CD4-positive, alpha-beta memory T cell (primary cell): ENCODE data around the gene HNRNPU. TPM values are rescaled to one million over a fixed set of nuclear protein-coding genes. Genes with fewer than 3 reads are reported as not detected.

Source experiments
- CTCF ChIA-PET: fragments of 350-600 bp; sonication (Branson Sonifier 250); formaldehyde crosslinking; loops from one replicate; lab custom pipeline; 2021; ENCODE audit warnings: inconsistent platforms; ENCODE audit not compliant: partially characterized antibody; lab: Charles Lee
- POLR2A ChIA-PET: fragments of 350-600 bp; sonication (Branson Sonifier 250); formaldehyde crosslinking; loops from one replicate; lab custom pipeline; 2021; ENCODE audit not compliant: partially characterized antibody; lab: Charles Lee
- DNase-seq, 5 donors: peaks; one replicate each; pipeline versions ENCODE4 v3.0.0 to v3.0.0-alpha.2; 2020 to 2022; ENCODE audit warnings: mixed read lengths in 1 of 5
- H3K27ac ChIP-seq: one replicate; pipeline ENCODE4 v1.7.0; 2013; ENCODE audit warnings: low read depth, low read length
- H3K27me3 ChIP-seq: 2 replicates; pipeline ENCODE4 v1.7.0; 2013; ENCODE audit warnings: mild to moderate bottlenecking, low read length, moderate library complexity; ENCODE audit not compliant: insufficient read depth
- H3K36me3 ChIP-seq: 2 replicates; pipeline ENCODE4 v1.7.0; 2013; ENCODE audit warnings: mild to moderate bottlenecking, low read length, moderate library complexity; ENCODE audit not compliant: insufficient read depth
- H3K4me1 ChIP-seq: 2 replicates; pipeline ENCODE4 v1.7.0; 2013; ENCODE audit warnings: mild to moderate bottlenecking, low read length, moderate library complexity; ENCODE audit not compliant: insufficient read depth
- H3K4me3 ChIP-seq, 2 donors: one replicate each; pipeline ENCODE4 v1.7.0; 2013; ENCODE audit warnings: low read length in 2 of 2, mild to moderate bottlenecking in 1 of 2
- H3K9me3 ChIP-seq, 2 donors: one replicate each; pipeline ENCODE4 v1.7.0; 2013; ENCODE audit warnings: low read length in 2 of 2, control low read depth in 1 of 2; ENCODE audit not compliant: control insufficient read depth in 1 of 2
- H3K27ac Mint-ChIP-seq, 7 donors: one replicate each; pipeline ENCODE4 v1.8.0; 2020 to 2021; ENCODE audit warnings: mixed read lengths in 7 of 7, mild to moderate bottlenecking in 6 of 7, inconsistent platforms in 3 of 7, moderate library complexity in 3 of 7
- H3K27me3 Mint-ChIP-seq, 2 donors: one replicate each; pipeline ENCODE4 v1.8.0; 2020 to 2021; ENCODE audit warnings: mixed read lengths in 2 of 2
- H3K36me3 Mint-ChIP-seq, 2 donors: one replicate each; pipeline ENCODE4 v1.8.0; 2020 to 2021; ENCODE audit warnings: mixed read lengths in 2 of 2, inconsistent platforms in 1 of 2, mild to moderate bottlenecking in 1 of 2
- H3K4me1 Mint-ChIP-seq, 4 donors: one replicate each; pipeline ENCODE4 v1.8.0; 2020 to 2021; ENCODE audit warnings: mixed read lengths in 4 of 4, mild to moderate bottlenecking in 1 of 4
- H3K4me3 Mint-ChIP-seq, 8 donors: one replicate each; pipeline ENCODE4 v1.8.0; 2020 to 2021; ENCODE audit warnings: mixed read lengths in 8 of 8, mild to moderate bottlenecking in 7 of 8, moderate library complexity in 6 of 8, inconsistent platforms in 3 of 8
- H3K9me3 Mint-ChIP-seq, 8 donors: one replicate each; pipeline ENCODE4 v1.8.0; 2020 to 2021; ENCODE audit warnings: mixed read lengths in 8 of 8, mild to moderate bottlenecking in 5 of 8, inconsistent platforms in 3 of 8, moderate library complexity in 1 of 8
- intact Hi-C: fragments of 100-400 bp; cut with micrococcal nuclease; formaldehyde crosslinking; loops from one replicate; pipeline ENCODE4 v1.15.1; 2023
- polyA plus RNA-seq, 2 donors: library from polyadenylated mRNA; unstranded; fragments of 300-500 nt; fragmentation: Illumina TruSeq; gene quantifications; one replicate each; pipeline ENCODE4 v1.2.3, GENCODE V29; 2021
- total RNA-seq, 2 experiments: library from RNA; stranded (reverse); gene quantifications; one replicate each; pipeline ENCODE4 v1.2.3, GENCODE V29; 2021

The HNRNPU gene
- total RNA-seq (100 to 1,000 TPM; 370 to 385 TPM), polyA plus RNA-seq (100 to 1,000 TPM; 126 to 357 TPM)

GRCh38 chr1:244864253-244865027 lies at the start of gene HNRNPU:
TSS of gene HNRNPU (minus strand) at chr1:244864543. CDS start at chr1:244864307, 236 bp downstream.
- intact Hi-C loops: loop anchor here (1.0 to 10.0 kb wide), 9 partner anchors 54 to 1703 kb away; partner anchors contain the start of genes CNST and TFB2M
- Histone ChIP-seq H3K9me3 (no peaks in the 10 kb centered on the region), H3K4me3 (peak within 1 kb of the TSS; percentile 64 to 77), H3K36me3 (peaks cover 17% of the 10 kb centered on the region), H3K4me1 (peaks cover 39% of the 10 kb centered on the region), H3K27me3 (no peaks in the 10 kb centered on the region), H3K27ac (peak within 1 kb of the TSS; percentile 99)
- H3K4me3 Mint-ChIP-seq: peak within 1 kb of the TSS; percentile 86 to 97 (median 96)
- peaks cover 0 to 1% of the 10 kb centered on the region in 2 donors for H3K27me3 Mint-ChIP-seq
- ChIA-PET CTCF (interaction anchor here (0.8 to 6.5 kb wide), 8 partner anchors 17 to 178 kb away, joined by 3 to 97 read pairs (median 18); partner anchors contain the start of gene COX20), POLR2A (interaction anchor here (0.7 to 25.4 kb wide), 23 partner anchors 10 to 1702 kb away, joined by 3 to 1465 read pairs (median 8); partner anchors contain the start of genes ADSS2, CATSPERE, CEP170 and CNST)
- peaks cover 0 to 6% (median 0%) of the 10 kb centered on the region in 8 donors for H3K9me3 Mint-ChIP-seq
- peaks cover 29 to 70% (median 40%) of the 10 kb centered on the region in 4 donors for H3K4me1 Mint-ChIP-seq
- peak; percentile 94 to 98 (median 98) for DNase-seq
- peaks cover 27 to 46% of the 10 kb centered on the region in 2 donors for H3K36me3 Mint-ChIP-seq
- peak within 1 kb of the TSS; percentile 97 to 100 (median 99) for H3K27ac Mint-ChIP-seq

- no peaks in the 10 kb centered on the region for H3K36me3 ChIP-seq
- no peak overlapping the region for H3K27ac ChIP-seq
- no peaks in the 10 kb centered on the region for H3K9me3 ChIP-seq
- Mint-ChIP-seq H3K27ac (no peak overlapping the region), H3K4me3 (no peak overlapping the region), H3K36me3 (no peaks in the 10 kb centered on the region), H3K27me3 (peaks cover 0 to 2% of the 10 kb centered on the region in 2 donors), H3K9me3 (no peaks in the 10 kb centered on the region), H3K4me1 (peaks cover 2 to 6% (median 3%) of the 10 kb centered on the region in 4 donors)
- POLR2A ChIA-PET: no interaction called here
- H3K27me3 ChIP-seq: no peaks in the 10 kb centered on the region
- no peak for DNase-seq
- H3K4me3 ChIP-seq: no peak overlapping the region
- CTCF ChIA-PET: no interaction called here
- no peaks in the 10 kb centered on the region for H3K4me1 ChIP-seq
- intact Hi-C loops: no loop called here
These were observed 49.5 kb upstream of the HNRNPU start for GRCh38 chr1:244913806-244914205.

- DNase-seq: no peak
- intact Hi-C loops: no loop called here
- no peak overlapping the region for H3K4me3 Mint-ChIP-seq
- H3K4me1 ChIP-seq: no peaks in the 10 kb centered on the region
- no peaks in the 10 kb centered on the region for H3K36me3 ChIP-seq
- no peaks in the 10 kb centered on the region for H3K27me3 ChIP-seq
- peak overlapping the region in 1 of 7 donors; percentile 47 for H3K27ac Mint-ChIP-seq
- no peaks in the 10 kb centered on the region for H3K4me1 Mint-ChIP-seq
- no peaks in the 10 kb centered on the region for H3K9me3 Mint-ChIP-seq
- POLR2A ChIA-PET: no interaction called here
- H3K4me3 ChIP-seq: no peak overlapping the region
- CTCF ChIA-PET: no interaction called here
- H3K27me3 Mint-ChIP-seq: peaks cover 0 to 5% of the 10 kb centered on the region in 2 donors
- no peaks in the 10 kb centered on the region for H3K9me3 ChIP-seq
- no peak overlapping the region for H3K27ac ChIP-seq
- no peaks in the 10 kb centered on the region for H3K36me3 Mint-ChIP-seq
These were observed 39.8 kb upstream of the HNRNPU start for GRCh38 chr1:244904119-244904518.

DNA sequence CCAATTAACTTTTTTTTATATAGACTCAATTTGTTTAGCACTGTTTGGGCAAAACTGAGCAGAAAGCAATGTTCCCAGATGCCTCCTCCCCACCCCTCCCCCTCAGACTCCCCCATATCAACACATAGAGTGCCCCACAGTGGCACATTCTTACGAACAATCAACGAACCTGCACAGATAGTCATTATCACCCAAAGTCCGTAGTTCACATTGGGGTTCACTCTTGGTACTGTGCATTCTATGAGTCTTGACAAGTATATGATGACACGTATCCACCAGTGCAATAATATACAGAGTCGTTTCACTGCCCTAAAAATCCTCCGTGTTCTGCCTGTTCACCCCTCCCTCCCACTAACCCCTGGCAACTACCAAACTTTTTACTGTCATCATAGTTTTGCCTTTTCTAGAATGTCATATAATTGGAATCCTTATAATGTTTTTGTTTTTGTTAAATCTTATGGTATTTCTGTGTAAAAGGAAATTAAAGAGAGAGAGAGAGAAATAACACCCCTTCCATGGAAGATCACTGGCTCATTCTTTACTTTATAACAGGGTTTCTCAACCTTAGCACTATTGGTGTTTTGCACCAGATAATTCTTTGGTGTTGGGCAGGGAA lies 37.2 kb upstream of the HNRNPU start:
- no peak overlapping the region for H3K4me3 Mint-ChIP-seq
- intact Hi-C loops: no loop called here
- ChIA-PET POLR2A (no interaction called here), CTCF (no interaction called here)
- no peaks in the 10 kb centered on the region for H3K9me3 Mint-ChIP-seq
- H3K36me3 Mint-ChIP-seq: no peaks in the 10 kb centered on the region
- no peaks in the 10 kb centered on the region for H3K4me1 Mint-ChIP-seq
- H3K9me3 ChIP-seq: no peaks in the 10 kb centered on the region
- no peak overlapping the region for H3K27ac ChIP-seq
- H3K27me3 Mint-ChIP-seq: no peaks in the 10 kb centered on the region
- H3K27ac Mint-ChIP-seq: no peak overlapping the region
- H3K27me3 ChIP-seq: no peaks in the 10 kb centered on the region
- H3K36me3 ChIP-seq: no peaks in the 10 kb centered on the region
- no peak overlapping the region for H3K4me3 ChIP-seq
- no peaks in the 10 kb centered on the region for H3K4me1 ChIP-seq
- DNase-seq: no peak

GRCh38 chr1:244897476-244898254 lies 33.3 kb upstream of the HNRNPU start:
- Mint-ChIP-seq H3K4me1 (no peaks in the 10 kb centered on the region), H3K36me3 (no peaks in the 10 kb centered on the region), H3K27me3 (no peaks in the 10 kb centered on the region), H3K9me3 (no peaks in the 10 kb centered on the region), H3K27ac (no peak overlapping the region), H3K4me3 (no peak overlapping the region)
- no peaks in the 10 kb centered on the region for H3K27me3 ChIP-seq
- no peak for DNase-seq
- ChIA-PET POLR2A (no interaction called here), CTCF (no interaction called here)
- H3K4me3 ChIP-seq: no peak overlapping the region
- intact Hi-C loops: no loop called here
- no peaks in the 10 kb centered on the region for H3K36me3 ChIP-seq
- H3K27ac ChIP-seq: no peak overlapping the region
- H3K4me1 ChIP-seq: no peaks in the 10 kb centered on the region
- no peaks in the 10 kb centered on the region for H3K9me3 ChIP-seq

DNA sequence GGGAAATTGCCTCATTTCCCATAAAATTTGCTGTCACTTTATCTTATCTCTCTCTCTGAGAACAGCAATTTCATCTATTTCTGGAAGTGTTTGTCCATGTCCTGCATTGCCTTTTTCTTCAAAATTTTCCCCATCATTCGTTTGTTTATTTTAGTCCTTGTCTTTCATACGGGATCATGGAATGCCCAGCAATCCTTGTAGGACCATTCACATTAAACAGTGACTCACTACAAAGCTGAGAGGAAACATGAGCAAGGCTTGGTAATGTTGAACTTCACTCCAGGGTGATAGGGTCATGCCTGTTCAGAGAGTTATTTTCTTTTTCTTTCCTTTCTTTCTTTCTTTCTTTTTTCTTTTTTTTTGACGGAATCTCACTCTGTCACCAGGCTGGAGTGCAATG lies 32.2 kb upstream of the HNRNPU start:
- Histone ChIP-seq H3K27me3 (no peaks in the 10 kb centered on the region), H3K36me3 (no peaks in the 10 kb centered on the region), H3K9me3 (no peaks in the 10 kb centered on the region), H3K27ac (no peak overlapping the region), H3K4me3 (no peak overlapping the region), H3K4me1 (no peaks in the 10 kb centered on the region)
- CTCF ChIA-PET: no interaction called here
- no peak overlapping the region for H3K4me3 Mint-ChIP-seq
- H3K36me3 Mint-ChIP-seq: no peaks in the 10 kb centered on the region
- H3K9me3 Mint-ChIP-seq: peaks cover 0 to 2% (median 0%) of the 10 kb centered on the region in 8 donors
- POLR2A ChIA-PET: no interaction called here
- H3K4me1 Mint-ChIP-seq: no peaks in the 10 kb centered on the region
- no peak overlapping the region for H3K27ac Mint-ChIP-seq
- intact Hi-C loops: no loop called here
- no peaks in the 10 kb centered on the region for H3K27me3 Mint-ChIP-seq
- DNase-seq: no peak

GRCh38 chr1:244893836-244894235 lies 29.5 kb upstream of the HNRNPU start:
- DNase-seq: no peak
- no peak overlapping the region for H3K27ac Mint-ChIP-seq
- intact Hi-C loops: no loop called here
- no peaks in the 10 kb centered on the region for H3K27me3 Mint-ChIP-seq
- Histone ChIP-seq H3K36me3 (no peaks in the 10 kb centered on the region), H3K9me3 (no peaks in the 10 kb centered on the region), H3K27ac (no peak overlapping the region), H3K4me3 (no peak overlapping the region), H3K4me1 (no peaks in the 10 kb centered on the region), H3K27me3 (no peaks in the 10 kb centered on the region)
- no peaks in the 10 kb centered on the region for H3K36me3 Mint-ChIP-seq
- no peak overlapping the region for H3K4me3 Mint-ChIP-seq
- POLR2A ChIA-PET: interaction anchor here (1.4 kb wide), 1 partner anchor 25 kb away, joined by 3 read pairs; no protein-coding TSS in a partner anchor
- CTCF ChIA-PET: no interaction called here
- H3K4me1 Mint-ChIP-seq: no peaks in the 10 kb centered on the region
- peaks cover 0 to 2% (median 0%) of the 10 kb centered on the region in 8 donors for H3K9me3 Mint-ChIP-seq
